Spleen (tissue), 11 donors: Measurements from ENCODE around the gene C14orf132. TPM values are rescaled to one million over a fixed set of nuclear protein-coding genes. Genes with fewer than 3 reads are reported as not detected.

Experiments
- DNase-seq: peaks from one replicate; pipeline ENCODE4 v3.0.0-alpha.2; 2020
- H3K27ac ChIP-seq, 8 donors: fragments of 200-600 bp; sonication (generic) in 7 of 8; 1 replicate in 4 of 8; 2 replicates in 4 of 8; pipeline versions ENCODE4 v1.5.0 to v1.8.0; 2016 to 2021; ENCODE audit warnings: inconsistent platforms in 4 of 8, mild to moderate bottlenecking in 4 of 8, moderate library complexity in 1 of 8
- H3K27me3 ChIP-seq, 7 donors: fragments of 200-600 bp; sonication (generic) in 6 of 7; replicated peaks in 1 of 7; 1 replicate in 4 of 7; 2 replicates in 3 of 7; pipeline versions ENCODE4 v1.5.0 to v1.8.0; 2016 to 2021; ENCODE audit warnings: inconsistent platforms in 3 of 7, mild to moderate bottlenecking in 1 of 7
- H3K36me3 ChIP-seq, 6 donors: fragments of 200-600 bp; sonication (generic) in 5 of 6; 1 replicate in 4 of 6; 2 replicates in 2 of 6; pipeline versions ENCODE4 v1.5.0 to v1.8.0; 2016 to 2021; ENCODE audit warnings: inconsistent platforms in 2 of 6
- H3K4me1 ChIP-seq, 6 donors: fragments of 200-600 bp; sonication (generic) in 5 of 6; 1 replicate in 3 of 6; 2 replicates in 3 of 6; pipeline versions ENCODE4 v1.5.0 to v1.8.0; 2016 to 2021; ENCODE audit warnings: inconsistent platforms in 3 of 6
- H3K4me3 ChIP-seq, 8 donors: fragments of 200-600 bp; sonication (generic) in 7 of 8; 1 replicate in 4 of 8; 2 replicates in 4 of 8; pipeline versions ENCODE4 v1.5.0 to v1.8.0; 2016 to 2021; ENCODE audit warnings: inconsistent platforms in 4 of 8, mild to moderate bottlenecking in 4 of 8, moderate library complexity in 2 of 8
- H3K9me3 ChIP-seq, 8 donors: fragments of 200-600 bp; sonication (generic) in 7 of 8; 1 replicate in 4 of 8; 2 replicates in 4 of 8; pipeline versions ENCODE4 v1.5.0 to v1.8.0; 2016 to 2021; ENCODE audit warnings: inconsistent platforms in 4 of 8
- CTCF ChIP-seq, 11 experiments: fragments of 200-600 bp in 7 of 11; fragments of 450-650 bp in 4 of 11; sonication (generic) in 4 of 11; IDR thresholded peaks in 8 of 11; conservative IDR thresholded peaks in 3 of 11; 1 replicate in 7 of 11; 2 replicates in 4 of 11; pipeline versions ENCODE4 v1.4.0 to v1.8.0; 2016 to 2021; ENCODE audit warnings: antibody characterized with exemption in 11 of 11, inconsistent platforms in 4 of 11, mild to moderate bottlenecking in 1 of 11
- POLR2A ChIP-seq, 3 donors: fragments of 450-650 bp; IDR thresholded peaks; one replicate each; pipeline ENCODE4 v1.5.1; 2017; ENCODE audit warnings: antibody characterized with exemption in 3 of 3, mild to moderate bottlenecking in 1 of 3
- POLR2AphosphoS5 ChIP-seq, 3 donors: sonication (generic); formaldehyde crosslinking; IDR thresholded peaks; one replicate each; pipeline ENCODE4 v1.5.1; 2017; ENCODE audit warnings: antibody characterized with exemption in 3 of 3
- WGBS, 5 donors: extraction: QIAGEN DNeasy Blood & Tissue Kit in 3 of 5; methylation state at CpG; one replicate each; pipeline versions ENCODE4 v1.1.5 to v1.1.7; 2013 to 2018; 5-methylcytosine and 5-hydroxymethylcytosine counted together
- intact Hi-C: fragments of 100-400 bp; cut with DNase I; formaldehyde crosslinking; loops from one replicate; pipeline ENCODE4 v1.15.0; 2023; ENCODE audit warnings: low total_unique reads
- polyA plus RNA-seq, 3 donors: library from polyadenylated mRNA; stranded (reverse); fragments of 200-250 nt; gene quantifications; one replicate each; pipeline ENCODE4 v1.2.1, GENCODE V29; 2013
- total RNA-seq, 7 donors: library from RNA; depleted of rRNA in 3 of 7; stranded (reverse); fragments of >200 nt in 3 of 7; fragmentation: NEBNext Ultra II Directional in 4 of 7; extraction: Animal tissue kit (Norgen Biotek cat#: 25700) in 4 of 7; gene quantifications; one replicate each; pipeline versions ENCODE4 v1.1.0 to v1.2.1, GENCODE V29; 2016 to 2021
- donor health status: healthy with polysubstance abuse.
- donor health status: DM: no; HTN: no; CAD: no; lungs with moderate emphysema.
- donor health status: DM: no; HTN: no; CAD: no.
- donor health status: Bipolar disorder and iron deficiency.
- donor health status: healthy.
- donor health status: DM: no; HTN: no; CAD: no.
- donor health status: DM: yes; HTN: yes; CAD: no.

C14orf132 gene
- total and polyA plus RNA-seq, 10 donors = 1.8 to 16.4 (median 7.8) TPM

GRCh38 chr14:96062506-96062905 lies 23.3 kb downstream of the C14orf132 start:
- Histone ChIP-seq H3K27me3 (peaks cover 0 to 56% (median 0%) of the 10 kb centered on the region in 7 donors), H3K4me3 (no peak overlapping the region), H3K9me3 (no peaks in the 10 kb centered on the region), H3K4me1 (no peaks in the 10 kb centered on the region), H3K27ac (no peak overlapping the region), H3K36me3 (no peaks in the 10 kb centered on the region)
- TF ChIP-seq POLR2A (IDR thresholded peaks at IDR 0.05) = no peak
- no peak for TF ChIP-seq CTCF (IDR thresholded peaks at IDR 0.05 in 8 of 11, conservative IDR thresholded peaks at IDR 0.05 in 3 of 11)
- intact Hi-C loops = no loop called here
- whole genome bisulfite sequencing, 5 donors = 73 to 80% (median 76%) methylated on average over 6 of the region's 6 CpGs
- peak; percentile 4 for DNase-seq

- intact Hi-C loops = no loop called here
- Histone ChIP-seq H3K27ac (no peak overlapping the region), H3K36me3 (no peaks in the 10 kb centered on the region), H3K4me1 (no peaks in the 10 kb centered on the region), H3K9me3 (no peaks in the 10 kb centered on the region), H3K4me3 (no peak overlapping the region), H3K27me3 (peaks cover 0 to 38% (median 0%) of the 10 kb centered on the region in 7 donors)
- WGBS, 5 donors = 64 to 78% (median 67%) methylated on average over 5 of the region's 5 CpGs
- TF ChIP-seq POLR2A (IDR thresholded peaks at IDR 0.05) (no peak), CTCF (IDR thresholded peaks at IDR 0.05 in 8 of 11, conservative IDR thresholded peaks at IDR 0.05 in 3 of 11) (no peak), POLR2AphosphoS5 (IDR thresholded peaks at IDR 0.05) (no peak)
- peak; percentile 29 for DNase-seq
These were observed 25.7 kb downstream of the C14orf132 start for GRCh38 chr14:96064866-96065265.

- Histone ChIP-seq H3K4me1 (no peaks in the 10 kb centered on the region), H3K27ac (no peak overlapping the region), H3K27me3 (peaks cover 0 to 30% (median 0%) of the 10 kb centered on the region in 7 donors), H3K9me3 (no peaks in the 10 kb centered on the region), H3K36me3 (no peaks in the 10 kb centered on the region), H3K4me3 (no peak overlapping the region)
- peak; percentile 38 for DNase-seq
- 50 to 64% (median 54%) methylated on average over 11 of the region's 11 CpGs for WGBS, 5 donors
- TF ChIP-seq POLR2AphosphoS5 (IDR thresholded peaks at IDR 0.05) (no peak), CTCF (IDR thresholded peaks at IDR 0.05 in 8 of 11, conservative IDR thresholded peaks at IDR 0.05 in 3 of 11) (no peak), POLR2A (IDR thresholded peaks at IDR 0.05) (no peak)
- intact Hi-C loops = no loop called here
These were observed 26.7 kb downstream of the C14orf132 start for GRCh38 chr14:96065661-96066459.

- Histone ChIP-seq H3K27me3 (peaks cover 0 to 26% (median 0%) of the 10 kb centered on the region in 7 donors), H3K4me3 (no peak overlapping the region), H3K27ac (no peak overlapping the region), H3K4me1 (no peaks in the 10 kb centered on the region), H3K36me3 (no peaks in the 10 kb centered on the region), H3K9me3 (no peaks in the 10 kb centered on the region)
- no peak for TF ChIP-seq POLR2AphosphoS5 (IDR thresholded peaks at IDR 0.05)
- TF ChIP-seq CTCF (IDR thresholded peaks at IDR 0.05 in 8 of 11, conservative IDR thresholded peaks at IDR 0.05 in 3 of 11) = no peak
- no peak for TF ChIP-seq POLR2A (IDR thresholded peaks at IDR 0.05)
- DNase-seq = peak; percentile 41
- intact Hi-C loops = no loop called here
- WGBS, 5 donors = 89 to 97% (median 92%) methylated on average over 5 of the region's 5 CpGs
These were observed 27.8 kb downstream of the C14orf132 start for GRCh38 chr14:96066976-96067375.
